ENCODE results near the gene PRDM5.

DNA sequence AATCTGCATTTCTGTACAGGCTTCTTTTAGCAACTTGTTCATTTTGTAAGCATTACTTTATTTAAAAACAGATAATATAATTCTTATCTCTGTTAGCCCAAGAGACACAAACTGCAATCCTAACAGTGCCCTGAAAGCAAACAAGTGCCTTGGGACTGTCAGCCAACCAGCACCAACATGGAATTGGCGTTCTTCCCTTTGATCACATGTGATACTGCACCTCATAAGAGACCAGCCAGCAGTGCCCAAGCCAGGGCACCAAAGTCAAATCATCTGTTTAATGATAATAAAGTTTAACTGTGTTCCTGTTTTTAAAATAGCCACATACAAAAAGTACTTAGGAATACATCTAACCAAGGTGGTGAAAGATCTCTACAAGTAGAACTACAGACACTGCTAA, 223.2 kb downstream of the PRDM5 start:
- TF ChIP-seq, protein P1, sequence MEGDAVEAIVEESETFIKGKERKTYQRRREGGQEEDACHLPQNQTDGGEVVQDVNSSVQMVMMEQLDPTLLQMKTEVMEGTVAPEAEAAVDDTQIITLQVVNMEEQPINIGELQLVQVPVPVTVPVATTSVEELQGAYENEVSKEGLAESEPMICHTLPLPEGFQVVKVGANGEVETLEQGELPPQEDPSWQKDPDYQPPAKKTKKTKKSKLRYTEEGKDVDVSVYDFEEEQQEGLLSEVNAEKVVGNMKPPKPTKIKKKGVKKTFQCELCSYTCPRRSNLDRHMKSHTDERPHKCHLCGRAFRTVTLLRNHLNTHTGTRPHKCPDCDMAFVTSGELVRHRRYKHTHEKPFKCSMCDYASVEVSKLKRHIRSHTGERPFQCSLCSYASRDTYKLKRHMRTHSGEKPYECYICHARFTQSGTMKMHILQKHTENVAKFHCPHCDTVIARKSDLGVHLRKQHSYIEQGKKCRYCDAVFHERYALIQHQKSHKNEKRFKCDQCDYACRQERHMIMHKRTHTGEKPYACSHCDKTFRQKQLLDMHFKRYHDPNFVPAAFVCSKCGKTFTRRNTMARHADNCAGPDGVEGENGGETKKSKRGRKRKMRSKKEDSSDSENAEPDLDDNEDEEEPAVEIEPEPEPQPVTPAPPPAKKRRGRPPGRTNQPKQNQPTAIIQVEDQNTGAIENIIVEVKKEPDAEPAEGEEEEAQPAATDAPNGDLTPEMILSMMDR (IDR thresholded peaks at IDR 0.05), result no peak
- TF ChIP-seq POLR2A (IDR thresholded peaks at IDR 0.05), result no peak

Data from body of pancreas (tissue), 4 donors.